ENCODE results near the gene MARCHF2.

The MARCHF2 gene

GRCh38 chr19:8481201-8481600 lies 68.1 kb downstream of the MARCHF2 start:
- H3K4me3 ChIP-seq (ENCODE audit: low read depth, low read length): no peak overlapping the region
- no peak for DNase-seq (ENCODE audit: low read depth)
- TF ChIP-seq POLR2A (IDR thresholded peaks at IDR 0.05; ENCODE audit: extremely low read depth, insufficient read length) (peak; percentile 21), MYC (IDR thresholded peaks at IDR 0.05; ENCODE audit: low read depth, low read length) (no peak), CTCF (IDR thresholded peaks at IDR 0.05; ENCODE audit: low read depth, low read length) (no peak)

- no peak for DNase-seq (ENCODE audit: low read depth)
- TF ChIP-seq CTCF (IDR thresholded peaks at IDR 0.05; ENCODE audit: low read depth, low read length): no peak
- no peak for TF ChIP-seq MYC (IDR thresholded peaks at IDR 0.05; ENCODE audit: low read depth, low read length)
- no peak for TF ChIP-seq POLR2A (IDR thresholded peaks at IDR 0.05; ENCODE audit: extremely low read depth, insufficient read length)
- TF ChIP-seq MAX (IDR thresholded peaks at IDR 0.05; ENCODE audit: low read depth, low read length): no peak
- H3K4me3 ChIP-seq (ENCODE audit: low read depth, low read length): no peak overlapping the region
Measured at GRCh38 chr19:8481616-8482015, 68.5 kb downstream of the MARCHF2 start.

GRCh38 chr19:8482696-8483095 lies 69.6 kb downstream of the MARCHF2 start:
- H3K4me3 ChIP-seq (ENCODE audit: low read depth, low read length): no peak overlapping the region
- no peak for DNase-seq (ENCODE audit: low read depth)
- no peak for TF ChIP-seq MAX (IDR thresholded peaks at IDR 0.05; ENCODE audit: low read depth, low read length)
- no peak for TF ChIP-seq MYC (IDR thresholded peaks at IDR 0.05; ENCODE audit: low read depth, low read length)
- TF ChIP-seq CTCF (IDR thresholded peaks at IDR 0.05; ENCODE audit: low read depth, low read length): no peak
- TF ChIP-seq POLR2A (IDR thresholded peaks at IDR 0.05; ENCODE audit: extremely low read depth, insufficient read length): no peak

GRCh38 chr19:8483165-8483564 lies 70.1 kb downstream of the MARCHF2 start:
- no peak for TF ChIP-seq CTCF (IDR thresholded peaks at IDR 0.05; ENCODE audit: low read depth, low read length)
- no peak for TF ChIP-seq MAX (IDR thresholded peaks at IDR 0.05; ENCODE audit: low read depth, low read length)
- no peak for TF ChIP-seq POLR2A (IDR thresholded peaks at IDR 0.05; ENCODE audit: extremely low read depth, insufficient read length)
- no peak for TF ChIP-seq MYC (IDR thresholded peaks at IDR 0.05; ENCODE audit: low read depth, low read length)
- H3K4me3 ChIP-seq (ENCODE audit: low read depth, low read length): no peak overlapping the region
- no peak for DNase-seq (ENCODE audit: low read depth)

GRCh38 chr19:8484331-8484894 lies 71.3 kb downstream of the MARCHF2 start:
- DNase-seq (ENCODE audit: low read depth): no peak
- no peak for TF ChIP-seq POLR2A (IDR thresholded peaks at IDR 0.05; ENCODE audit: extremely low read depth, insufficient read length)
- H3K4me3 ChIP-seq (ENCODE audit: low read depth, low read length): no peak overlapping the region

GRCh38 chr19:8485561-8486371 lies 72.7 kb downstream of the MARCHF2 start:
- DNase-seq (ENCODE audit: low read depth): no peak
- H3K4me3 ChIP-seq (ENCODE audit: low read depth, low read length): no peak overlapping the region
- TF ChIP-seq MAX (IDR thresholded peaks at IDR 0.05; ENCODE audit: low read depth, low read length): peak; percentile 9
- peak; percentile 13 for TF ChIP-seq POLR2A (IDR thresholded peaks at IDR 0.05; ENCODE audit: extremely low read depth, insufficient read length)
- TF ChIP-seq CTCF (IDR thresholded peaks at IDR 0.05; ENCODE audit: low read depth, low read length): no peak
- TF ChIP-seq MYC (IDR thresholded peaks at IDR 0.05; ENCODE audit: low read depth, low read length): 0 out of 2 replicates have a peak, but pooled peaks have one; percentile 46

Measured in NB4 (cell line).